ENCODE data around the gene TOMM7.
A peak's percentile ranks its signal among the peaks of the same experiment; 100 is the strongest.
"Not testable (repeated sequence)": the region's sequence is repeated elsewhere in the genome, so short reads cannot be mapped to it uniquely, and the experiment has no call there.

The TOMM7 gene

DNA sequence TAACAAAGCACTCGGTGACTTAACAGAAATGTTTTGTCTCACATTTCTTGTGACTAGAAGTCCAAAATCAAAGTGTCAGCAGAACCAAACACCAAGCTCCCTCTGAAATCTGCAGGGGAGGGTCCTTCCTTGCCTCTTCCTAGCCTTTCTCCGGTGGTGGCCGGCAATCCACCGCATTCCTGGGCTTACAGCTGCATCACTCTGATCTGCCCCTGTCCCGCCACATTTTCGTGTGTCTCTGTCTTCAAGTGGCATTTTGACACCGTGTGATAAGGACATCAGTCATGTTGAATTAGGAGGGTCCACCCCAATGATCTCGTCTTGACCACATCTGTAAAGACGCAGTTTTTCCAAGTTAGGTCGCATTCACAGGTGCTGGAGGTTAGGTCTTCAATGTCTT is 30.5 kb upstream of the TOMM7 start:
- no peak for DNase-seq

DNA sequence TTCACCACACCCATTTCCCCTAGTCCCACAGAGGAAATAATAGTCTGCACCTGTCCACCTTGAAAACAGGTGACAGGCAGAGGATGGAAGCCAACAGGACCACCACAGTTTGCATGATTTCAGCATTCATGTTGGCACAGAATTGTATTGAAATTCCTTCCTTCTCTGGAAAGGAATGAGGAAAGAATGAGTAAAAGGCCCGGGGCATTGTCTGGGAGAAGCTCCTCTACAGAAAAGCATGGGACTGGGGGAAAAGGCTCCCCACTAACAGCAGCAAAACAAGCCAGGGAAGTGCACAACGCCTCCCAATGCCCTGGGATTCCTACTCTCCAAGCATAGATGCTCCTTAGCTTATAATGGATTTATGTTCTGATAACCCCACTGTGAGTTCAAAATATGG is 28.5 kb upstream of the TOMM7 start:
- DNase-seq = no peak

DNA sequence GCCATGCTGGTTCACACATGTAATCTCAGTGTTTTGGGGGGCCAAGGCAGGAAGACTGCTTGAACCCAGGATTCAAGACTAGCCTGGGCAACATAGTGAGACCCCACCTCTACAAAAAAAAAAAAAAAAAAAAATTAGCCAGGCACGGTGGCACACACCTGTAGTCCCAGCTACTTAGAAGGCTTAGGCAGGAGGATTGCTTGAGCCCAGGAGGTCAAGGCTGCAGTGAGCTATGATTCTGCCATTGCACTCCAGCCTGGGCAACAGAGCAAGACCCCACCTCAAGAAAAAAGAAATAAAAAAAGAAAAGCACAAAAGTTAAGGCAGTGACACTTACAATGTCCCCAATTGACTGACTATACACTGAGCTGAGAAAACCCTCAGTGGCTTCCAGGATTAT is 27.7 kb upstream of the TOMM7 start:
- DNase-seq = not testable (repeated sequence)

DNA sequence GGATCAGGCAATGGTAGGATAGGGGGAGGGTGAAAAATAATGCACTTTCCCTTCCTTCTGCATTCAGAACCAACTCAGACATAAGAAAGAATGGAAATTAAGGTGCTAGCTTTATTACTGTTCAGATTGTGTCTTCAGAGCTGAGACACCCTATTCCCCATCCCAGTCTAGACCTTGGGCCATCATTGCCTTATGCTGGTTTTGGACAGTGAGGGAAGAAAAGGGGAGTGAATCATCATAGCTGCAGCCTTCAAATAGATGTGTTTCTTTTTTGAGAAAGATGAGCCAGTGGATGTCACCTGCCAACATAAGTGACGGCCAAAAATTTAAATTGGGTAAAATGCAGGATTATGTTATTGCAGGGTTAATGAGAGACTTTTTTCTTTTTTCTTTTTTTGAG is 27.0 kb upstream of the TOMM7 start:
- no peak for DNase-seq

DNA sequence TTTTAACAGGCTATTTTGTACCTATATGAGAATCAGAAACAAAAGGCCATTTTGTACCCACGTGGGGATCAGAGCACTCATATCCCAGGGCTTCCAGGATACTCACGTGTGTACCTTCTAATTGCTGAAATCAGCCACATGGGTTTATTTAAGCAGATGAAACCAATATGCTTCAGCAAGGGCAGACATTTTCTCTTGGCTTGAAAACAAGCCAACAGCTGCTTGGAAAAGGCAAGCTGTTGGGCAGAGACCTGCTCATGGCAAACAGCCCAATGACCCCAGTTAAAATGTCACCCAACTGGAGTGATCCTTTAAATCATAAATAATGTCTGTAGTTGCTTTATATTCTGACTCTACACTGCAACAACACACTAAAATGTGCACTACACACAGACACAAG is 26.5 kb upstream of the TOMM7 start:
- DNase-seq = peak; percentile 98

DNA sequence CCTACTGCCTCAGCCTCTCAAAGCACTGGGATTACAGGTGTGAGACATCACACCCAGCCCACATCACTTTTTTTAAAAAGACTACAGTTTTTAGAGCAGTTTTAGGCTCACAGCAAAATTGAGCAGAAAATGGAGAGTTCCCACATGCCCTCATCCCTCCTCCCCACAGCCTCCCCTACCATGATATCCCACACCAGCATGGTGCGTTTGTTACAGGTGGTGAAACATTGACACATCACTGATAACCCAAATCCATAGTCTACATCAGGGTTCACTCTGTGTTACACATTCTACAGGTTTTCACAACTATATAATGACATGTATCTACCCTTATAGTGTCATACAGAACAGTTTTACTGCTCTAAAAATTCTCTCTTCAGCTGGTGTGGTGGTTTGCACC is 24.3 kb upstream of the TOMM7 start:
- no peak for DNase-seq

DNA sequence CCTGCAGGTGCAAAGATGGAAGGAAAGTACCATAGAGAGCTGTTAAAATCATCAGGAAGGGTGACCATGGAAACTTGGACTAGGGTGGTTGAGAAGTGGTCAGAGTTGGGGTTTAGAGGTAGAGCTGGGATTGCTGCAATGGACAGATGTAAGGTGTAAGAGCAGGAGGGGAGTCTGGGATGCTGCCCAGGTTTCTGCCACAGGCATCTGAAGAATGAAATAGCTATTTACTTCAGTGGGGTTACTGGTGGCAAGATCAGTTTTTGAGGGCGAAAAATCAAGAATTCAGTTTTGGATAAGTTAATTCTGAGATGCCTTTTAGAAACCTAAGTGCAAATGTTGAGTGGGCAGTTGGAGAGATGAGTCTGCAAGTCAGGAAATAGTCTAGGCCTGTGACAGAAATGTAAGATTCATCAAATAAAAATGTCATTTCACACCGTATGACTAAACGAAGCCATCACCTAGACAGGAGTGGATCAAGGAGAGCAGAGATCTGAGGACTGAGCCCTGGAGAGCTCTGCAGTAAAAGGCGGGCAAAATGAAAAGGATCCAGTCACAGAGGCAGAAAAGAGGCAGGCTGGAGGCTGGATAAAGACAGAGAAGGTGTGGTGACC is 22.7 kb upstream of the TOMM7 start:
- no peak for DNase-seq

DNA sequence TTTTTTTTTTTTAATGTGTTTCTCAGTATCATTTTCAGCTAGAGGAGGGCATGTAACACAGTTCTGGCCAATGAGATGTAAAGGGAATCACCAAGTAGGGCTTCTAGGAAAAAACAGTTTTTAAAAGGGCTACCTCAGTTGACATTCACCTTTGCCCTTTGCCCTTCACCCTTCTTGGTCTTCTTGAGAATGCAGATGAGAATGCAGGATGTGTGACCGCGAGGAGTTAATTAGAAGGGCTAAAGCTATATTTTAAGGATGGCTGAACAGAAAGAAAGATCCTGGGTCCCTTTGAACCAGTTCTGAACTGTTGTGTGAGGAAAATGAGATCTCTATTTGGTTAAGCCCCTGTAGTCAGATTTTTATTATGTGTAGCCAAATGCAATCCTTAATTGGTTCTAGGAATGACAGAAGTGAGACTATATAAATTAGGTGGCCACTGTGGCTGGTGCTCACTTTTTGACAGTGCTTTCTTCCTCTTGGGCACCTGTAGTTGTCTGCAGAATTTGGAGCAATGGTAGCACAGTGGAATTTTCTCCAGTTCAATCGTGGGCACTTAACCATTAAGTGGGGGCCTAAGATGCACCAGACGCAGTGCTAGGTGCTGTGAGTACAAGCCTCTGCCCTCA is 21.1 kb upstream of the TOMM7 start:
- DNase-seq = no peak

DNA sequence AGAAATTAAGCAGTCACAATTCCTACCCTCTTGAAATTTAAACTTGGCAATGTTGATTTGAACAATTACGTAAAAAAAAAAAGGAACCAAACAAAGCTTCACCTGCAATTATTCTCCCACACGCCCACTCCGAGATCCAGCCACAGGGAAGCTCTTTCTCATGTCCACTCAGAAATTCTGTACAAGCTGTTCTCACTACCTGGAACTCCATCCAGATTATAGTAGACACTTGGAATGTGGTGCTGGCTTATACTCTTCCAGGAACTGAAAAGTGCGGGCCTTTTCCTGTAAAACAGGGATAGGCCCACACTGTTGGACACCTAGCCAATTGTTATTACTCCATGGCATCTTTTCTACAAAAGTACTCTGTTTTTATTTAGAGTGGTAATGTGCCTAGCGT is 20.3 kb upstream of the TOMM7 start:
- no peak for DNase-seq

DNA sequence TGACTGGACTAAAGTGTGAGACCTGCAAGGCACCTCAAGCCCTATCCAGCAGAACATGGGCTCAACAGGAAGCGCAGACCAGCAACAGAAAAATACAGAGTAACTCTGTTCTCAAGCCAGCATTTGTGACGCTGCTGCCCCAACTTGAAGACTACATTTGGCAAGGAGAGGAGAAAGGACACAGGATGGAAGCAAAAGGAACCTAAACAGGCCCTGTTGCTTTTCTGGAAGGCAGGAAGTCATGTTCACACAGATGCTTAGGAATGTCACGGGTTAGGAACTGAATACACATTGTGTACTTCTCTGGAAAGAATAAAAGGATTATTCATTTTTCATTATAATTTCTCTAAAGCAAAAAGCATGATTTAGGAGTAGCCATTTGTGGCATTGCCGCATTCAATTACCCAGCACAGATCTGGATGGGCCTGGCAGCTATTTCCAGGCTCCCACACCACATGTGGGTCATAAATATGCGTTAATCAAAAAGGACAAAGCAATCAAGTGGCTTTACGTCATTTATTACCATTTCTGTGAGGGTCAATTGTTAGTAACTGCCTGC is 19.8 kb upstream of the TOMM7 start:
- peak; percentile 33 for DNase-seq

DNA sequence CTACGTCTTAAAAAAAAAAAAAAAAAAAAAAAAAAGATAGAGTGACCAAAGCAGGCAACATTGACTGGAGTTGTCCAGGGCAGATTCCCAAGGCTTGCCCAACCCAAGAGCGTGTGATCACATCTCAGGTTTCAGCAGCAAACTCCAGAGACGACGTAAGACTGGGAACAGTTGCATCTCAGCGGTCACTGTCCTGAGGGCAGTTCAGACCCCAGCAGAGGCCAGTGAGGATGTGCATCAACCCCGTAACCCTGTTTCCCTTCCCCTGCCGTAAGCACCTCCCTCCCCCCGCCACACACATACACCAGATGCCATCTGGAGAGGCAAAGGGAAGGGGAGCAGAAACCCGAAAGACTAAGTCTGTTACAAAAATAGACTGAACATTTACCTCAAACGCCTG is 19.3 kb upstream of the TOMM7 start:
- no peak for DNase-seq

DNA sequence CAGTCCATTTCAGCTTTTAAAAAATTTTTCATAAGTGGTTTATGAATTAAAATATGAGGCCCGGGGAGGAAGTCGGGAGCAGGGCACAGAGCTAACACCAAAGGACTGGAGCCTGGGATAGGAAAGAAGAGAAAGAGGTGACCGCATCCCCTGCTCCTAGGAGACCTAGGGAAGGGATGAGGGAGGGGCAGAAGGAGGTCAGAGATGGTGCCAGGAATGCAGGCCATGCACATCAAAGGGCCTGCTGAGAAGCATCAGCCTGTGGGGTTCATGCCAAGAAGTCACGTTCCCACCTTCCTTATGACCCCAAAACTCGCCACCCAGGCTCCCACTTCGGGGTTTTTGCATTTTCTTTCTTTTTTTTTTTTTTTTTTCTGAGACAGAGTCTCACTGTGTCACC is 14.7 kb upstream of the TOMM7 start:
- DNase-seq = no peak

DNA sequence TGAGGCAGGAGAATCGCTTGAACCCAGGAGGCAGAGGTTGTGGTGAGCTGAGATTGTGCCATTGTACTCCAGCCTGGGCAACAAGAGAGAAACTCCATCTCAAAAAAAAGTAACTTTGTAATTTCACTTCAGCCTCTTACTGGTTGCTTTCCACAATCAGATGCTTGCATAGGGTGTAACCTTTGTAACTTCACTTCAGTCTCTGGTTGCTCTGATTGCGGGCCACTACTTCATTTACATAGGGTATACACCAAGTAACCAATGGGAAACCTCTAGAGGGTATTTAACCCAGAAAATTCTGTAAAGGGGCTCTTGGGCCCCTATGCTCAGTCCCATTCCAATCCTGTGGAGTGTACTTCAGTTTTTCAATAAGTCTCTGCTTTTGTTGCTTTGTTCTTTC is 13.9 kb upstream of the TOMM7 start:
- not testable (repeated sequence) for DNase-seq

DNA sequence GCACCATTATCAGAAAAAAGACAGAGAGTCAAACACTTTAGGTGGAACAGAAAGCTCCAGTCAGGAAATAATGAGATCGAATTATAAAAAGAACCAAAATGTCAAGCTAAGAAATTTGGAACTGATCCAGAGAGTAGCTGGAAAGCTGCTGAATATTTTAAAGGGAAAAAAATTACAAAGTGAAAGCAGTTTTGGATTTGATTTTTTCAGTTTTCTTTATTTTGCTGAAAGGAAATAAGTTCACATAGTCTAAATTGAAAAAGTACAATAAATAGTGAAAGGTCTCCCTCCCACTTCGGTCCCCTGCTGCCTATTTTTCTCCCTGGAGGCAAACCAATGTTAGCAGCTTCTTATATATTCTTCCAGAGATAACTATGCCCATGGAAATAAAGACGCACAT is 11.3 kb upstream of the TOMM7 start:
- DNase-seq = no peak

DNA sequence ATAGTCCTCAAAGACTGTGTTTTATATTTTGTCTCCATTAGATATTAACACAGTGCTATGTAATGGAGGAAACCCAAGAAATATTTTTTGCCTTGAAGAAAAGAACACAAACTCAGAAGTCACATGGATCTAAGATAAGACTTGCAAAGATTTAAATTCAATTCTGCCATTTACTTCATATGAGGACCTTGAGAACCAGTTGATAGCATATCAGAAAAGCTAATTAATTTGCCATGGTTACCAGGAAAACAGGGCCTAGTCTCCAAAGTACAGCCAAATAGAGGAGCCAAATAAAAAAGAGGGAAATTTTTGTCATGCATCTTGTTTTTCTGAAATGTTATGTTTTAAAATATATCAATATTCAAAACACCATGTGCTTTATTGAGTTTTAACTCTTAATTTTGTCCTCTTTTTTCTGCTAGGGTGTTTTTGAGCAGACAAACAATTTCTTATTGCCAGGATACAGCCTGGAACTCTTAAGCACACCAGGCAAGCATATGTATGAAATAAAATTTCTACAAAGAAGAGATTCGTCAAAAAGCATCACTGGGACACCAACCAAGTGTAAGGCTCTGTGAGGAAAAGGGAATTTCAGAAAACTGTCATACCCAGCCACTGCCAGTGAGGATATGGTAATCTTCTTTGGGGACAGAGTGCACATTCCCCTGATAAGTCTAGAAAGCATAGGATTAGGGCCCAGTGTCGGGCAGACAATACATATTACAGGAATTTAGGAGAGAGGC is 10.6 kb upstream of the TOMM7 start:
- DNase-seq = no peak

DNA sequence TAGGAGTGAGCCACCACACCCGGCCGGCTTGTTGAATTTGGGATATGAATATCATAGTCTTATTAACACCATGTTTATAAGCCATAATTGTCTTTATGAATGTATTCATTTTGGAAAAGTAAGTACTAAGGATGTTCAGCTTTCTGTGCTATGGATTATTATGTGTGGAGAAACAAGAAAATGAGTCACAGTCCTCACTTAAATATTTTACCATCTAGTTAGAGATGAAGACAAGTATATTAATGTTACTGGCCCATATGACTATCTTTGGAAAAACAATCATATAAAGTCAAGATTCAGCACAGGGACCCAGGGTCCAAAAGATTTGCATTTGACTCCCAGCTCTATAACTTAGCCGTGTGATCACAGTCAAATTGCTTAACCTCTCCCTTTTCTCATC is 9.8 kb upstream of the TOMM7 start:
- DNase-seq = no peak

DNA sequence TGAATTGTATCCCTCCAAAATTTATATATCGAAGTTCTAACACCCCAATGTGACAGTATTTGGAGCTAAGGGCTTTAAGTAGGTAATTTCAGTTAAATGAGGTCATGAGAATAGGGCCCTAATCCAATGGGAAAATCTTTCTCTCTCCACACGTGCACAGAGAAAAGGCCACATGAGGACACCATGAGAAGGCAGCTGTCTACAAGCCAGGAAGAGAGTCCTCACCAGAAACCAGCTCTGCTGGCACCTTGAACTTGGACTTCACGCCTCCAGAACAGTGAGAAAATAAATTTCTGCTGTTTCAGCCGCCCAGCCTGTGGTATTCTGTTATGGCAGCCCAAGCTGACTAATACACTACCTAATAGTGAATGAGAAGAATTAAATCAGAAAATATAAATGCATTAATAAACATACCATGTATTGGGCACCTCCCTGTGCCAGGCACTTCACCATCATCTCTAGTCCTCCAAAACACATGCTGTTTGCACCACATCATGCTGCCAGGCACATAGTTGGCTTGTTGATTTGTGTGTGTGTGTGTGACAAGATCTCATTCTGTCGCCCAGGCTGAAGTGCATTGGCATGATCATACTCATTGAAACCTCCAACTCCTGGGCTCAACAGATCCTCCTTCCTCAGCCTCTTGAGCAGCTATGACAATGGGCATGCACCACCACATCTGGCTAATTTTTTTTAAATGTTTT is 9.1 kb upstream of the TOMM7 start:
- no peak for DNase-seq

DNA sequence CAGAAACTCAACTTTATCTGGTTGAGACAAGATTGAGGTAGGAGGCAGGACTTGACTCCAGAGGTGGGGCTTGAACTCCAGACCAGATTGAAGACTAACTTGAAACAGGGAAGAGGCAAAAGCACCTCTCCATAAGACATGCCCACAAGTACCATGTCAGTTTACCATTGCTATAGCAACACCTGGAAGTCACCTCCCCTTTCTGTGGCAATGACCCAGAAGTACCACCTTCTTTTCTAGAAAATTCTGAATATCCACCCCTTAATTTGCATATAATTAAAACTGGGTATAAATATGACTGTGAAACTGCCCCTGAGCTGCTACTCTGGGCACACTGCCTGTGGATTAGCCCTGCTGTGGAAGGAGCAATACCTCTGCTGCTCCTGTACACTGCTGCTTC is 4.9 kb upstream of the TOMM7 start:
- no peak for DNase-seq

DNA sequence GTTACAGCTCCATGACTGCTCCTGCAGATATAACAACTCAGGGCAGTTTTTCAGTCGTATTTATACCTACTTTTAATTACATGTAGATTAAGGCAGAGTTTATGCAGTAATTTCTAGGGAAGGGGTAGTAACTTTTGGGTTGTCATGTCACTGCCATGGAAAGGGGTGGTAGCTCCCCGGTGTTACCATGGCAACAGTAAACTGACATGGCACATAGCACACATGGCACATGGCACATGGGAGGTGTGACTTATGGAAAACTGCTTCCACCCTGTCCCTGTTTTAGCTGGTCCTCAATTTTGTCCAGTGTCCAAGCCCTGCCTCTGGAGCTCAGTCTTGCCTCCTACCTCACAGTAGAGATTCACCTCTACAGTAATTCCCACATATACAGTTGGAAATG is 3.9 kb upstream of the TOMM7 start:
- DNase-seq = peak; percentile 10

DNA sequence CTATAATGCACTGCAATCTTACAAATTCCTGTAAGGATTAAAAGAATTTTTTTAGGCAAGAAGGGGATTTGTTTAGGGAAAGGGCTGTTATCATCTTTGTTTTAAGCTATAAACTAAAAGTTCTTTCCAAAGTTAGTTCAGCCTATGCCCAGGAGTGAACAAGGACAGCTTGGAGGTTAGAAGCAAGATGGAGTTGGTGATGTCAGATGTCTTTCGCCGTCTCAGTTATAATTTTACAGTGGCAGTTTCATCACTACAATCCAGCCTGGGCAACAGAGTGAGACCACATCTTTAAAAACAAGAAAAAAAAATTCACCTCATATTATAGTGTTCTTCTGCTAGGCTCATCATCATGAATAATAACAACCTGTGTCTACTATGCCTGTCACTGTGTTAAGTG is 2.1 kb upstream of the TOMM7 start:
- DNase-seq = no peak

DNA sequence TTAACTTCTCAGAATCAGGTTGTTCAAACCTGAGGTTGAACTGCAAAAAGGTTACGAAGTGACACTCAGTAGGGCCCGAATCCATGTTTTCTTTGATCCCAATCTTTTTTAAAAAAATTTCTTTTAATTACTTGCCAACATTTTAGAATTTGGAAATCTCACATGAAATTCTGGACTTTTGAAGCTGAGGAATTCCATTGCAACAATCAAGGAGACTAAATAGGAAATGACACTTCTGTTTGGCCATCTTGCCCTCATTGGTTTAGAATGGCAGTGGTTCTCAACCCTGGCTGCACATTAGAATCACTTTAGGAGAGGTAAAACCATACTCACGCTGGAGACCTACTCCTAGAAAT is 471 bp upstream of the TOMM7 start:
- DNase-seq = peak; percentile 36

DNA sequence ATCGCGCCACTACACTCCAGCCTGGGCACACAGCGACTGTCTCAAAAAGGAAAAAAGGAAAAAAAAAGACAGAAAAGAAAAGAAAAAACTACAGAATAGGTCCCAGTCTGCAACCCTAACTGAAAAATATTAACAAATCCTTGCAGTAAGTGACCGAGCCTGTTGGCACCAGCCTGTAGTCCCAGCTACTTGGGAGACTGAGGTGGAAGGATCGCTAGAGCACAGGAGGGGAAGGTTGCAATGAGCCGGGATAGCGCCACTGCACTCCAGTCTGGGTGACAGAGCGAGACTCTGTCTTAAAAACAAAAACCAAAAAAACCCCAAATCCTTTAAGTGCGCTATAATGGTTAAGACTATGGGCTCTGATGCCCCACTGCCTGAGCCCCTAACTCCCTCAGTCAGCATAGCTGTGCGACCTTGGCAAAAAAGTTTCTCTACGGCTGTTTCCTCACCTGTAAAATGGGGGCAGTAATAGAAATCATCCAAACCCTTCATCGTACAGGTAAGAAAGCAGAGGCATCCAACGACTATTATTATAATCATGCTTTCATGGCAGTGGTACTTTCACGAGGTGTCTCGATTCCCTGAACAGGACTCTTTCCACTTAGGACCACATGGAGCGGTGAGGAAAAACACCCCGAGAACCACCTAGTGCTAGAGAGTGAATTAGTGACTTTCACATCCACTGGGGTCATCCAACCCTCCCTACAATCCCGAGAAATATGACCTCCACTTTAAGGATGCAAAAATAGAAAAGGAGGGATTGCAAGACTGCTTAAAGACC is 755 bp downstream of the TOMM7 start:
- peak; percentile 53 for DNase-seq

DNA sequence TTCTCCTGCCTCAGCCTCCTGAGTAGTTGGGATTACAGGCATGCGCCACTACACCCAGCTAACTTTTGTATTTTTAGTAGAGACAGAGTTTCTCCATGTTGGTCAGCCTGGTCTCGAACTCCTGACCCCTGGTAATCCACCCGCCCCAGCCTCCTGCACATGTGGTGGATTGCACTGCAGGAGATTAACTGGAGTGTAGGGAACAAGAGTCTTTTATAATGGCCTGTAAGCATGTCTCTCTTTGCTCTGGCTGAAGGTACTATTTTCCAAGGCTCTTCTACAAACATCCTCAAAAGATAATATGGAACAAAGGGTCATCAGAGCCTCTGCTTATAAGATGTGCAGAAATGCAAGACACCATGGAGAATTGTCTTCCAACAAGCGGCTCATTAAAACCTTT is 3.2 kb downstream of the TOMM7 start:
- DNase-seq = no peak
